Measurements from ENCODE around the gene L3MBTL2.
A peak's percentile ranks its signal among the peaks of the same experiment; 100 is the strongest.
"Not testable (repeated sequence)": the region's sequence is repeated elsewhere in the genome, so short reads cannot be mapped to it uniquely, and the experiment has no call there.

The L3MBTL2 gene

GRCh38 chr22:41204992-41205900 lies at the start of gene L3MBTL2:
L3MBTL2 (plus strand) TSS chr22:41205312; CDS start chr22:41205363, 51 bp downstream.
- peak; percentile 98 for DNase-seq (ENCODE audit: low spot score)

GRCh38 chr22:41157083-41157482 lies 48.0 kb upstream of the L3MBTL2 start:
- no peak for DNase-seq (ENCODE audit: low spot score)

GRCh38 chr22:41169157-41169556 lies 36.0 kb upstream of the L3MBTL2 start:
- DNase-seq (ENCODE audit: low spot score): no peak

GRCh38 chr22:41171996-41172395 lies 33.1 kb upstream of the L3MBTL2 start:
- DNase-seq (ENCODE audit: low spot score): no peak

GRCh38 chr22:41175546-41175945 lies 29.6 kb upstream of the L3MBTL2 start:
- no peak for DNase-seq (ENCODE audit: low spot score)

- no peak for DNase-seq (ENCODE audit: low spot score)
Observed at GRCh38 chr22:41177040-41177621, 28.0 kb upstream of the L3MBTL2 start.

- no peak for DNase-seq (ENCODE audit: low spot score)
Observed at GRCh38 chr22:41177622-41178424, 27.3 kb upstream of the L3MBTL2 start.

GRCh38 chr22:41178425-41178975 lies 26.6 kb upstream of the L3MBTL2 start:
- DNase-seq (ENCODE audit: low spot score): no peak

GRCh38 chr22:41180362-41180761 lies 24.8 kb upstream of the L3MBTL2 start:
- not testable (repeated sequence) for DNase-seq (ENCODE audit: low spot score)

- no peak for DNase-seq (ENCODE audit: low spot score)
Observed at GRCh38 chr22:41180926-41181325, 24.2 kb upstream of the L3MBTL2 start.

GRCh38 chr22:41181349-41182241 lies 23.5 kb upstream of the L3MBTL2 start:
- no peak for DNase-seq (ENCODE audit: low spot score)

GRCh38 chr22:41184679-41185078 lies 20.4 kb upstream of the L3MBTL2 start:
- DNase-seq (ENCODE audit: low spot score): no peak

GRCh38 chr22:41191467-41191866 lies 13.6 kb upstream of the L3MBTL2 start:
- no peak for DNase-seq (ENCODE audit: low spot score)

- no peak for DNase-seq (ENCODE audit: low spot score)
Observed at GRCh38 chr22:41193829-41194228, 11.3 kb upstream of the L3MBTL2 start.

GRCh38 chr22:41197038-41197972 lies 7.8 kb upstream of the L3MBTL2 start:
- DNase-seq (ENCODE audit: low spot score): peak; percentile 78

GRCh38 chr22:41198027-41198580 lies 7.0 kb upstream of the L3MBTL2 start:
- peak; percentile 41 for DNase-seq (ENCODE audit: low spot score)

- no peak for DNase-seq (ENCODE audit: low spot score)
Observed at GRCh38 chr22:41201141-41201540, 4.0 kb upstream of the L3MBTL2 start.

GRCh38 chr22:41203118-41203517 lies 2.0 kb upstream of the L3MBTL2 start:
- no peak for DNase-seq (ENCODE audit: low spot score)

- no peak for DNase-seq (ENCODE audit: low spot score)
Observed at GRCh38 chr22:41204066-41204465, 1.0 kb upstream of the L3MBTL2 start.

- DNase-seq (ENCODE audit: low spot score): no peak
Observed at GRCh38 chr22:41206719-41207118, 1.6 kb downstream of the L3MBTL2 start.
